Measurements from ENCODE around the gene GAK.
"Not testable (repeated sequence)": the region's sequence is repeated elsewhere in the genome, so short reads cannot be mapped to it uniquely, and the experiment has no call there.

Gene GAK

DNA sequence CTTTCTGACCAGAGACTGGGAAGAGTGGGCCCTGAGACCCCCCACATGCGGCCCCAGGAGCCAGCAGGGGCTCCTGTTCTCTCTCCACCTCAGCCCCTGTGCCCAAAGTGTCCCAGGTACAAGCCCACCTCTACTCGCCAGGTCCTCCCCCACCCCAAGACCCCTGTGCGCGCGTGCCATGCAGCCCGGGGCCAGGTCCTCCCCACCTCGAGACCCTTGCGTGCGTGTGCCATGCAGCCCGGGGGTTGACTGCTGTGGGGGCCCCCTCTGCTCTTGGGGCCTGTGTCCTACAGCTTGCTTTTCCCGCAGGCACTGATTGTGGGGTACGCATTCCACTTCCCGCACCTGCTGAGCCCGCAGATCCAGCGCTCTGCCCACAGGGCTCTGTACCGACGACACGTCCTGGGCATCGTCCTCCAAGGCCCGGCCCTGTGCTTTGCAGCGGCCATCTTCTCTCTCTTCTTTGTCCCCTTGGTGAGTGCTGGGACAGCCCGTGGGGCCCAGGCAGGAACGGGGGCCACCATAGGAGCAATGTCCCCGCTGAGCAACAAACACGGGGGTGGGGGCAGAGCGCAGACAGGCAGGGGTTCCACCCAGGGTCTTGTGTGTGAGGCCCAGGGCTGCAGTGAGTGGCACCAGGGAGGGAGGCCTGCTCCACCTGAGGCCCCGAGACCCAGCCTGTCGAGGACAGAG lies 20.9 kb upstream of the GAK start:
- DNase-seq: no peak

DNA sequence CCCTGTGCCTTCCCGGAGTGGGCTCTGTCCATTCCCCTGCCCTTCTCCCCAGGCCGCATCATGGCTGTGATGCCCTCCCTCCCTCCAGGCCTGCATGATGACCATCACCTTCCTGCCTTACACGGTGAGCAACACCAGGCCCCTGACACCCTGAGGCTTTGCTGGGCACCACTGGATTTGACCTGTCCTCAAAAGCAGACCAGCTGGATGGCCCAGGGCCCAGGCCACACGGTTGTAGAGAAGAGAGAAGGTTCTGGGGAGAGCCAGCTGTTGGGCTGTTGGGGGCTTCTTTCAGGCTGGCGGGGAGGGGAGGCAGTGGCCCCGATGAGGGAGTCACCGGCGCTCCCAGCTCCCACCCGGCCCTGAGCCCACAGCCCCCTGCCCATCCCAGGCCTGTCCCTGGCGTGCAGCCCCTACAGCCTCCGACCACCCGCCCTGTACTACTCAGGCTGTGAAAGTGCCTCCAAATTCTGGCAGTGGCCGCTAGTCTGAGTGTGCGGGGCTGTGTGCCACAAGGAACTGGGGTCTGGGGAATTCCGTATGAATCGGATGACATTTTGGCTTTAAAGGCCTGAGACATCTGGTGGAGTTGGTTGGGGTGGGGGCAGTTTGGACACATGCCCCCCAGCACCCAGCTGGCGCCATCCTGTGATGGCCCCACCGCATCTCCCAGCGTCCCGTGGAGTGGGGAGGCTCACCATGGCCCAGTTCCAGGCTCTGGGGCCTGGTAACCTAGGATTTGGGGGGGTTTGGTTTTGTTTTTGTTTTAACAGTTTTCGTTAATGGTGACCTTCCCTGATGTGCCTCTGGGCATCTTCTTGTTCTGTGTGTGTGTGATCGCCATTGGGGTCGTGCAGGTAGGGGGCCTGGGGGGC lies 19.7 kb upstream of the GAK start:
- DNase-seq: no peak

DNA sequence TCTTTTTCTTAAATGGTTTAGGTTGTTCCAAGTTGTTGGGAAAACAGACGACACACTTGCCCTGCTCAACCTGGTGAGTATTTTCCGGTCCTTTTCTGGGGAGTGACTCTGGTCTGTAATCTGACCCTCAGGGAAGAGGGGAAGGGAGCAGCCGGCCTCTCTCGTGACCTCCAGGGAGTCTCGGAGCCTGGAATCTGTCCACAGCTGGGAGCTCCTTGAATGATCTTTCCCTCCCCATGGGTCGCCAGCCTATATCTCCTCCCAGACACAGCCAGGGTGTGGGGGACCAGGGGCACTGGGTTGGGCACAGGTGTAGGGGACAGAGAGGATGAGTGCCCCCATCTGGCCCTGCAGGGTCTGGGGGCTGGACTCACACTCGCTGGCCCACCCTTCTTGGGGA lies 19.1 kb upstream of the GAK start:
- no peak for DNase-seq

DNA sequence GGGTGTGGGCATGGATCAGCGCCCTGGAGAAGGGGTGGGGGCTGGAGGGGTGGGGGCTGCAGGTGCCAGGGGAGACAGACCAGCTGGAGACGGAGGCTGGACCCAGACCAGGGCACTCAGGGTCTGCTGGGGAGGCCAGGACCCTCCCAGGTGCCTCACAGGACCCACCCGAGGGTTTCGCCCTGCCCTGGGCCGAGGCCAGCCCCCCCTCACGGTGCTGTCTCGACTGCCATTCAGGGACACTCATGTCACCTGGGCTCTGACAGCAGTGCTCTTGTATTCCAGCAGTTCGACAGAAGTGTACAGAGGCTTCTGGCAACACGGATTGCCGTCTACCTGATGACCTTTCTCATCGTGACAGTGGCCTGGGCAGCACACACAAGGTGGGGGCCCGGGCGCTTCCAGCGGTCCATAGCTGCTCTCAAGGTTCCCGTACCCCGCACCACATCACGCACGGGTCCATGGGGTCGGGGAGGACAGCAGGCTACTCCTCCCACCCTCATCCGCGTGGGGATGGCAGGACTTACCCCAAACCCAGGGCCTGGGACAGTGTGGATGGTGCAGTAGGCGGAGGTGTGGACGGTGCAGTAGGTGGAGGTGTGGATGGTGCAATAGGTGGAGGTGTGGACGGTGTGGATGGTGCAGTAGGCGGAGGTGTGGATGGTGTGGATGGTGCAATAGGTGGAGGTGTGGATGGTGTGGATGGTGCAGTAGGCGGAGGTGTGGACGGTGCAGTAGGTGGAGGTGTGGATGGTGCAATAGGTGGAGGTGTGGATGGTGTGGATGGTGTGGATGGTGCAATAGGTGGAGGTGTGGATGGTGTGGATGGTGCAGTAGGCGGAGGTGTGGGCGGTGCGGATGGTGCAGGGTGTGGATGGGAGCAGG lies 18.3 kb upstream of the GAK start:
- no peak for DNase-seq

DNA sequence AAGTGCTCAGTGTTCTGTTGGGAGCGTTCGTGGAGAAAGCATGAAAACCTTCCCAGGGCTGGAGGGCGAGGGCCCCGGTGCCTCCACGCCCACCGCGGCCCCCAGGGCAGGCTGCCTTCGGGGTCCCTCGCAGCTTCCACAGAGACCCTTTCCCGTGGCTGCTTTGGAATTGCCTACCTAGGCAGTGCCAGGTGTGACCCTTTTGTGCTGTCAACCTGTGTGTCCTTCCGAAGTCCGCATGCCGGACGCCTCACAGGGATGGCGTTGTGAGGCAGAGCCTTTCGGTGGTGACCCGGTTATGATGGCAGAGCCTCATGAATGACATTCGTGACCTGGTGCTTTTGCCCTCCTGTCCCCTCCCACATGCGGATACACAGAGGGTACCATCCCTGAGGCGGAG lies 17.5 kb upstream of the GAK start:
- no peak for DNase-seq

DNA sequence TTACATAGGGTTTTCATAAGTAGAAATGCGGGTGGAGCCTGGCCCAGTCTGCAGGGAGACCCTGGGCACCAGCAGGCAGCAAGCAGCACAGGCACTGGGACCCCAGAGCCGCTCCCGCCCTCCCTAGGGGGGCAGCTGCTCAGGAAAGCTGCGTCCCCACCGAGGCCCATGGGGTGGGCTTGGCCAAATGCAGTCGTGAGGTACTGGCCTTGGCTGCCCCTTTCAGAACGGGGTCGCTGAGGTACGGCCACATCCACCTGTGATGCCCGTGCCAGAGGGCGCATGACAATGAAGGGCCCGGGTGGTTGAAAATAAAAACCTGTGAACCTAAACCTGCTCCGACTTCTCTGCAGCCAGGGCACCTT lies 16.8 kb upstream of the GAK start:
- DNase-seq: no peak

DNA sequence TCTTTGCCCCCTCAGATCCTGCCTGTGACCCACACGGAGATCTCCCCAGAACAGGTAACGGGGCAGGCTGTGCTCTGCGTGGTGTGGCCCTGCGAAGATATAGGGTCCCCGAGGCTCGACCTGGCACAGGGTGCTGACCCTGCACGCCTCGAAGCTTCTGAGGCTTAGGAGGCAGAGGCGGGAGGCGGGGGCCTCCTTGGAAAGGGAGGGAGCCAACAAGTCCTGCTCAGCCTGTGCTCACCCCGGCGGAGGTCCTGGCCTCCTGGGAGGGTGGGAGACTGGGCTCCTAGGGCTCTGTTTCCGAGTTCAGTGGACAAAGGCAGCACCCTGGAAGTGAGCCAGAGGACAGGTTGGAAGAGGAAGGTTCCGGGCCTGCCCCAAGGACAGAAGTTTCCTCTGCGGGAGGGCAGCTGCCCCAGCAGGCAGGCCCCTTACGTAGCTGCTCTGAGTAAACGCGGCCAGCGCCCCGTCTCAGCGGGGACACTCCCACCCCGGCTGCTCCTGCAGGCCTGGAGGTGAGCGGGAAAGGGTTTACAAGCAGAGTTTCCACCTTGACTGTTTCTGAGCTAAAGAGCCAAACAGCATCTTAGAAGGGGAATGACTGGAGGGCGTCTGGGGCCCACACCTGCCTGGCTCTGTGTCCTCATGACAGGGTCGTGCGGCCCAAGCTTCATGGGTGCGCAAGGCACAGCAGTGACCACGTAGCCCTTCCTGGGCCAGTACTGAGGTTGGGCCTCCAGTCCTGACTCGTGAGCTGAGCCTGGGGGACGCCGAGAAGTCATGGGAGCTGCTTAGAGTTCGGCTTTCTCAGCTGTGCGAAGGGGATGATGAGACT lies 16.2 kb upstream of the GAK start:
- DNase-seq: no peak

DNA sequence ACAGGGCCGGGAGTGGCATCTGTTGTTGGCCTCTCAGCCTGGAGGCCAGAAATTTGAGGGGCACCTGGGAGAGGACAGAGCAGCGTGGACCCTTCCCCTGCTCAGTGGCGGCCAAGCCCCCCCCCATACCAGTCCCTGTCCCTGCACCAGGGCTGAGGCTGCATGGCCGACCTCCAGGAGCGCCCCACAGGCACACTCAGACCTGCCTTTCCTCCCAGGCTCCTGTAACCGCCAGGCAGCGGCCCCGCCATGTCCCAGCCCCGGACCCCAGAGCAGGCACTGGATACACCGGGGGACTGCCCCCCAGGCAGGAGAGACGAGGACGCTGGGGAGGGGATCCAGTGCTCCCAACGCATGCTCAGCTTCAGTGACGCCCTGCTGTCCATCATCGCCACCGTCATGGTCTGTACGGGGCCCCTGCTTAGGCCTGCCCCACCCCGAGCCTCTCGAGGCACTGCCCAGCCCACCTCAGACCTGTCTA lies 15.4 kb upstream of the GAK start:
- DNase-seq: no peak

DNA sequence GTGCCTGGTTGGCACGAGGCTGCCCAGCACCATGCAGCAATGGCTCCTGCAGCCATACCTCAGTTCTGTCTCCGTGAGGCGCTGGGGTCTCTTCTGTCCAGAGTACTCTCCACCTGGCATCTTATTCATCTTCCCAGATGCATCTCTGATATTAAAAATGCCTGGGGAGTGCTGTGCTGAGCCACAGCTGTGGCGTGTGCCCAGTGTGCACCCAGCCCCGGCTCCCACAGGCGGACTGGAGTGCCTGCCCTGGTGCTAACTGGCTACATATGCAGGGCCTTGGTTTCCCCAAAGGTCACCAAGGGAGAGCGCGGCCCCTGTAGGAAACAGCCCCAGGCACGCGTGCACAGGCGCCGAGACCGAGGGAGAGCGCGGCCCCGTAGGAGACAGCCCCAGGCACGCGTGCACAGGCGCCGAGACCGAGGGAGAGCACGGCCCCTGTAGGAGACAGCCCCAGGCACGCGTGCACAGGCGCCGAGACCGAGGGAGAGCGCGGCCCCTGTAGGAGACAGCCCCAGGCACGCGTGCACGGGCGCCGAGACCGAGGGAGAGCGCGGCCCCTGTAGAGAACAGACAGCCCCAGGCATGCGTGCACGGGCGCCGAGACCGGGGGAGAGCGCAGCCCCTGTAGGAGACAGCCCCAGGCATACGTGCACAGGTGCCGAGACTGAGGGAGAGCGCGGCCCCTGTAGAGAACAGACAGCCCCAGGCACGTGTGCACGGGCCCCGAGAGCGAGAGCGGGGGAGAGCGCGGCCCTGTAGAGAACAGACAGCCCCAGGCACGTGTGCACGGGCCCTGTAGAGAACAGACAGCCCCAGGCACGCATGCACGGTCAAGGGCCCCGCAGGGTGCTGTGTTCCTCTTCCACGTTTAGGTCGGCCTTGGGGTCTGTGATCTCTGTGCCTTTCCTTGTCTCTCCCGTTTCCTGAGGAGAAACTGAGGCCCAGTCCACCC lies 14.7 kb upstream of the GAK start:
- no peak for DNase-seq

DNA sequence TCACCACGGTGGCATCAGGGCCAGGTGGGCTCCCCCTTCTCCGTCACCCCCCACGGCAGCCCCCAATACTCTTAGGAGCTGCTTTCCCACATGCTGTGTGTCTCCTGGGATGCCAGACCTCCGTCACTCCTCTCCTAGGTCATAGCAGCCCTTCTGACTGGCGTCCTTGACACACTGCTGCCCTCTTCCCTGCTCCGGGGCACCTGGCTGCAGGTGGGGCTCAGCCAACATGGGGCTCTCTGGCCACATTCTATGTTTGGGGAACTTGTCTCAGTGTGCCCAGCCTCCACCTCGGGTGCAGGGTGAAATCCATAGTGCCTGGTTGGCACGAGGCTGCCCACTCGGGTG lies 14.0 kb upstream of the GAK start:
- DNase-seq: no peak

DNA sequence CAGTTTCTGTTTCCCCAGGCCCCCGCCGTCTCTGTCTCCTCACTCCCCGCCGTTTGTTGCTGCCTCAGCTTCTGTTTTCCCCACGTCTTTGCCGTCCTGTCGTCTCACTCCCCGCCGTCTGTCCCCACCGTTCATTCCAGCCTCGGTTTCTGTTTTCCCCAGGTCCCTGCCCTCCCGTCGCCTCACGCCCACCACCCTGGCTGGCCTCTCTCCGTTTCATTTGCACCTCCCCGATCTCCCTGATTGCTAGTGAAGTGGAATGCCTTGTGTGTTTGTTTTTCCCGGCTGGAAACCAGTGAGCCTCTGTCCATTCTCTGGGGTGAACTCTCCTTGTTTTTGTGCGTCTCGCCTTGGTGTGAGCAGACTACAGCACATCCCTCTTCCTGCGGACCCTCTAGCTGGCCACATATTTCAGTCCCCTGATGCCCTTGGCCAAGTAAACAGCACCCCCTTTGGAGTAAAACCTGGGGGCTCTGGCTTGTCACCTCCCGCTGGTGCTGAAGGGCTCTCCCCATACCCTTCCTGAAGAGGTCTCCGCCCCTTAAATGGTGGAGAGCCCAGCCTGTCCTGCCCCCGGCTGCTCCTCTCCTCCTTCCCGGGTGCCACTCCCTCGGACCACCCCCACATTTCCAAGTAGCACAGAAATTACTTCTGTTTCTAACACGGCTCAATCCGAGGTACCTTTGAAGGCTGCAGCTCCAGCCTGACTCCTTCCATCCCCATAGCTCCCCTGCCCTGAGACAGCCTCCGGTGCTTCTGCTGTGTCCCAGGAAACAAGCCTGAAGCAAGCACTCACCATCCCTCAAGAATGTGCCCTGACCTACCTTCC lies 13.4 kb upstream of the GAK start:
- DNase-seq: no peak

DNA sequence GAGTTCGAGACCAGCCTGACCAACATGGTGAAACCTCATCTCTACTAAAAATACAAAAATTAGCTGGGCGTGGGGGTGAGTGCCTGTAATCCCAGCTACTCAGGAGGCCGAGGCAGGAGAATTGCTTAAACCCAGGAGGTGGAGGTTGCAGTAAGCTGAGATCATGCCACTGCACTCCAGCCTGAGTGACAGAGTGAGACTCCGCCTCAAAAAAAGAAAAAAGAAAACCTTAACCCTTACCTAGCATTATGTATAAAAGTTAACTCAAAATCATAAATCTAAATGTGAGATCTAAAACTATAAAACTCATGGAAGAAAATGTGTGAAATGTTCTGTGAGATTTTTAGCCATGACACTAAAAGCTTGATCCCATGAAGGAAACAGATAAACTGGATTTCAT lies 7.4 kb upstream of the GAK start:
- DNase-seq: not testable (repeated sequence)

DNA sequence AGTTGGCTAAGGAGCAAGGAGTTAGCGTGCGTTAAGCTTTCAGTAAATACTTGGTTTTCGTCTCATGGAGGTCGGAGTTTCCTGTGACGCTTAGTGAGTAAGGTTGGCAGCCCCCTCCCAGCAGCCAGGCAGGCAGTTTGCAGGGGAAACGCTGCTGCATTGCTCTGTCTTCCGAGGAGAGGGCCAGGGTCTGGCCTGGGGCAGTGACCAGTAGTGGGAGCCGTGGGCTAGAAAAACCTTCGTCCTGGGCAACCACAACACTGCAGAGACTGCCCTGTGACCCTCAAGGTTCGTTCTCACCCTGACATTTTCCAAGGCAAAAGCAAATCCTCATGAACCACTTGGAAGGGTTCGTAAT lies 576 bp upstream of the GAK start:
- DNase-seq: no peak

DNA sequence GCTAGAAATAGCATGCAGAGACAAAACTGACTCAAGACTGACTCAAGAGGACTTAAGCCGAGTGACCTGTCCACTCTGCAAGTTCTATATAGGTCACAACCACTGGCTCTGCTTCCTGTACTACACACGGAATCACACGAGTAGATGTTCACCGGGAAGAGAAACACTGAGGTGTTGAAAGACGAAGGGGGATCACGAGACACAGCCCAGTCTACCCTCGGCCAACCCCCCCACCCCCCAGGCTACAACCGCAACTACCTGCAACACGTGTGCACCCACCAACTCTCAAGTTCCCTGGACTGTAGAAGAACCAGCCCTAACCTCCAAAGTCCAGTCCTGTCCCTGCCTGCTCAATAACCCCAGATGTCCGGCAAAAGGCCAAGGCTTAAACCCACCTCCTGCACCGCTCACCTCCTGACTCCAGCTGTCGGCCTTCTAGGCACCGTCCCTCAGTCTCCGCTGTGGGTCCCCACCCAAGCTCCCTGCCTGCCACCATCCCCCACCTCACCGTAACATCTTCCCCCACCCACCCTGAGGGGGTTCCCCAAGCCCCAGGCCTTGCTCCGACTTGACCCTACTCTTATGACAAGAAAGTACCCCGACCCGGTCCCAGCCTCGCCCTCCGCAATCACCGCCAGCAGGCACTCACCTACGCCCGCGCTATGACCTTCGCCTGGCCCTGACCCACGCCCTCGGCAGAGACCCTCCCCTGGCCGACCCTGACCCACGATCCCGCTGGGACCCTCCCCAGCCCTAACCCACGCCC lies 739 bp downstream of the GAK start:
- no peak for DNase-seq

DNA sequence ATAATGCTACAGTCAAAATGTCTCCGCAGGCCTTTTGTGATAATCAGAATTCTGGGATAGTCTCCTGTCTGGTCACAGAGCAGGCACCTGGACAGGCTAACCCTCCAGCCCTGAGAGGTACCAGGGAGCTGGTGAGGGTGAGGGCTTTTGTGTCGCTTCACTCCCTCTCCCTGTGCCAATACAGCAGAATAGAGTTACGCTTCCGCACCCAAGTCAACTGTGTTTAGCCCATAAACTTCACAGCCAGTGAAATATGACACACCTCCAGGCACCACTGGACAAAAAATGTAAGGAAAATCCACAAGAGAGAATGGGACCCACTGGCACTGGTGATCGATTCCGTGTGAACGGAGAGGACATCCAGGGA lies 1.3 kb downstream of the GAK start:
- no peak for DNase-seq

DNA sequence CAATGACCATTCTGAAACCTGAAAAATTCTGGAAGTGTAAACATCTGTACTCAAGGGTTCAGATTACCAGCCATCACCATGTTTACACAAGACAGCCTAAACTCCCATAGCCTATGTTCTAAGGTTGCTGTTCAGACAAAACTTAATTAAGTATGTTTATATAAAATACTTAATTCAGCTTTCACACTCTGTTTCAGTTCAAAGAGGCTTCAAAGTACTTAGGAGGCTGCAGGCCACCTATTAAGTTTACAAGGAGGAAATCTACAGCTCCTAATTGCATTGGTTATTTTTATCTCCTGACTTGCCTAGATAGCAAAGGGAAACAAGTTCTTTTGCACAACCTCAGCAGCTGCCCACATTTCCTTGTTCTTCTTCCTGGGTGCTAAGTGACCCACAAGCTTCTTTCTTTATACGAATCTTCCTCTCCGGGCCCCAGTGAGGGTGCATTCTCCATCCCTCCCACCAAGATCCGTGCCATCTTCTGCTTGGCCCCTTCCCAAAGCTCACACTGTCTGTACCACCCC lies 2.0 kb downstream of the GAK start:
- DNase-seq: no peak

DNA sequence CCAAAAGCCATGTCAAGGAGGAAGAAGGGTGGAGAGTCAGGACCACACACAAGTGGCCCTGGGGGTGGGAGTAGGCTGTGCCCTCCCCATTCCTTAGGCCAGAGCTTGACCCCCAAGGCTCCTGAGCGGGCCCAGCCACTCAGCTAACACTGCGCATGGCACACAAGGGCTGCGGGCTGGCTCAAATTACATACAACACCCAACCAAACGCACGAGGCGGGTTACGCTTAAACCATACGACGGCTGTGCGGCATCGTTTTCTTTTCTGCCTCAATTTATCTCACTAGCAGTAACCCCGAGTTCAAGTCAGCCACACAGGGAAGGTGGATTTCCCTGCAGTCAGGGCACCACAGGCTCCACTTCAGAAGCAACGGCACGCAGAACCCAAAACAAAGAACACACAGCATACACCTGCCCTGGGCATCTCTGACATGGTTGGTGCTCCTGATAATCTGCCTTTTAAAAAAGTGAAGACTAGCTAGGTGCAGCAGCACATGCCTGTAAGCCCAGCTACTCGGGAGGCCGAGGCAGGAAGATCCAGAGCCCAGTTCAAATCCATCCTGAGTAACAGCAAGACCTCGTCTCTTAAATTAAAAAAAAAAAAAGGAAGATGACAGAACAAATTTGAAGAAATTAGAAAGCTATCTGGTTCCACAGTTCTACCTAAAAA lies 2.9 kb downstream of the GAK start:
- no peak for DNase-seq

DNA sequence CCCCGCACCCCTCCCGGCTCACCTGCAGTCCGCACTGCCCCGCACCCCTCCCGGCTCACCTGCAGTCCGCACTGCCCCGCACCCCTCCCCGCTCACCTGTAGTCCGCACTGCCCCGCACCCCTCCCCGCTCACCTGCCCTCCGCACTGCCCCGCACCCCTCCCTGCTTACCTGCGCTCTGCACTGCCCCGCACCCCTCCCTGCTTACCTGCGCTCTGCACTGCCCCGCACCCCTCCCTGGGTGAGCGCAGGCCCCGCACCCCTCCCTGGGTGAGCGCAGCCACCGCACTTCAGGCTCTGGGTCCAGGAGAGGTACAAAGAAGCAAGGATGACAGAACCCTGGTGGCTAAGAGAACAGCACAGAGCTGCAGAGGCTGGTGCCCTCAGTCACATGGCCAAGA lies 4.5 kb downstream of the GAK start:
- not testable (repeated sequence) for DNase-seq

DNA sequence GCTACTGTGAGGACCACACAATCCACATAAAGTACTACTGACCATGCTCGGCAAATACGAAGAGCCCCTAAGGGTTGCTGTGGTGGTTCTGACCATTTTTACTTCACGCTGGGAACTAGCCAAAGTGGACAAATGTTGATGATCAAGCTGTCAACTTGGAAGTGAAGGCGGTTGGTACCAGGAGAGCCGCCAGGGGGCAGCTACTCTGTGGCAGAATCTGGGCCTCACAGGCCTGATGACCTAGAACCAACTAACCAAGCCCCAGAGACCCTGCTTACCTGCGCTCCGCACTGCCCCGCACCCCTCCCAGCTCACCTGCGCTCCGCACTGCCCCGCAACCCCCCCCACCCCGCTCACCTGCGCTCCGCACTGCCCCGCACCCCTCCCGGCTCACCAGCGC lies 5.6 kb downstream of the GAK start:
- DNase-seq: no peak
